Kidney (tissue), 14 donors: ENCODE data around the gene RGP1. TPM values are rescaled to one million over a fixed set of nuclear protein-coding genes. Genes with fewer than 3 reads are reported as not detected.

Source experiments
- DNase-seq, 5 donors: peaks; one replicate each; pipeline ENCODE4 v3.0.0-alpha.2; 2013 to 2020
- FAIRE-seq: peaks from 2 replicates; lab custom pipeline; 2012; peaks lifted over from hg19 to GRCh38; lab: Jason Lieb, UNC
- H3K27ac ChIP-seq, 2 donors: one replicate each; pipeline ENCODE4 v1.7.0; 2013; ENCODE audit warnings: low read depth in 2 of 2, low read length in 2 of 2, inconsistent platforms in 1 of 2
- H3K27me3 ChIP-seq: one replicate; pipeline ENCODE4 v1.7.1; 2013; ENCODE audit warnings: low read length, inconsistent platforms; ENCODE audit not compliant: control insufficient read depth, insufficient read depth
- H3K36me3 ChIP-seq, 3 donors: one replicate each; pipeline versions ENCODE4 v1.7.0 to v1.7.1; 2013; ENCODE audit warnings: low read length in 3 of 3, control low read depth in 1 of 3, inconsistent platforms in 1 of 3; ENCODE audit not compliant: insufficient read depth in 3 of 3, control insufficient read depth in 2 of 3
- H3K4me1 ChIP-seq, 3 donors: one replicate each; pipeline versions ENCODE4 v1.7.0 to v1.7.1; 2013; ENCODE audit warnings: low read length in 3 of 3, inconsistent platforms in 1 of 3, low read depth in 1 of 3; ENCODE audit not compliant: control insufficient read depth in 2 of 3, insufficient read depth in 2 of 3
- H3K4me3 ChIP-seq, 3 donors: one replicate each; pipeline versions ENCODE4 v1.7.0 to v1.8.1; 2013; ENCODE audit warnings: low read length in 3 of 3, control low read depth in 1 of 3, inconsistent platforms in 1 of 3
- H3K9ac ChIP-seq, 3 donors: one replicate each; pipeline versions ENCODE4 v1.7.0 to v1.7.1; 2013; ENCODE audit warnings: low read length in 3 of 3, control low read depth in 1 of 3, inconsistent platforms in 1 of 3
- H3K9me3 ChIP-seq, 3 donors: one replicate each; pipeline versions ENCODE4 v1.7.0 to v1.7.1; 2013; ENCODE audit warnings: low read length in 3 of 3, control low read depth in 1 of 3, inconsistent platforms in 1 of 3; ENCODE audit not compliant: control insufficient read depth in 2 of 3, insufficient read depth in 1 of 3
- intact Hi-C: fragments of 100-400 bp; cut with DNase I; formaldehyde crosslinking; loops from one replicate; pipeline ENCODE4 v1.11.1; 2022
- polyA plus RNA-seq: library from polyadenylated mRNA; stranded (reverse); fragments of 350-450 nt; fragmentation: Illumina TruSeq; extraction: RNeasy Lipid Tissue Mini Kit (QIAGEN cat#74804); gene quantifications from one replicate; pipeline ENCODE4 v1.2.3, GENCODE V29; 2014; ENCODE audit warnings: low read depth, low replicate concordance; ENCODE audit not compliant: insufficient read depth
- total RNA-seq: library from RNA; stranded (reverse); fragmentation: NEBNext Ultra II Directional; extraction: Animal tissue kit (Norgen Biotek cat#: 25700); gene quantifications from one replicate; pipeline ENCODE4 v1.2.1, GENCODE V29; 2021
- TF ChIP-seq, protein P1 (sequence below): IDR thresholded peaks from 3 replicates; pipeline ENCODE4 v1.5.1; 2012; ENCODE audit warnings: mild to moderate bottlenecking, moderate library complexity, borderline replicate concordance; ENCODE audit not compliant: insufficient read depth; ENCODE audit errors: extremely low read depth
- donor health status: control.
- donor health status: control.
- donor health status: control.
- donor health status: control.
- donor health status: control.
- donor health status: DM: yes; HTN: yes; CAD: no.
- donor health status: Normal renal cell carcinoma (clear cell type).

RGP1 gene
- total and polyA plus RNA-seq, 2 donors from 2014 or later, result 11.0 to 39.2 TPM

DNA sequence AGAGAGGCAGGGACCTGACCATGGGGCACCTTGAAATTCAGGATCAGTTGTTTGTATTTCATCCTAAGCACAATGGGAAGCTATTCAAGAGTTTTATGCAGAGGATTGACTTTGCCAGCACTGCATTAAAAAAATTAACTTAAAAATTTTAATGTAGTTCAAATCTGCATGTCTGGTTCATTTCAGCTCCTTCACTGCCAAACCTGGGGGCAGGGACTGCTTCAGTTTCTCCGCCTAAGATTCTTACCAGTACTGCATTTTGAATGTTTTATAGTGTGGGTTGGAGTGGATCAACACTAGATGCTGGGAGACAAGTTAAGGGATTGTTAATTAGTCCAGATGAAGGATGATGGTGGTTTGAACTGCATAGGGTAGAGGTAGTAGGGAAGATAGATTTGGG lies 20.7 kb downstream of the RGP1 start:
- TF ChIP-seq, protein P1, sequence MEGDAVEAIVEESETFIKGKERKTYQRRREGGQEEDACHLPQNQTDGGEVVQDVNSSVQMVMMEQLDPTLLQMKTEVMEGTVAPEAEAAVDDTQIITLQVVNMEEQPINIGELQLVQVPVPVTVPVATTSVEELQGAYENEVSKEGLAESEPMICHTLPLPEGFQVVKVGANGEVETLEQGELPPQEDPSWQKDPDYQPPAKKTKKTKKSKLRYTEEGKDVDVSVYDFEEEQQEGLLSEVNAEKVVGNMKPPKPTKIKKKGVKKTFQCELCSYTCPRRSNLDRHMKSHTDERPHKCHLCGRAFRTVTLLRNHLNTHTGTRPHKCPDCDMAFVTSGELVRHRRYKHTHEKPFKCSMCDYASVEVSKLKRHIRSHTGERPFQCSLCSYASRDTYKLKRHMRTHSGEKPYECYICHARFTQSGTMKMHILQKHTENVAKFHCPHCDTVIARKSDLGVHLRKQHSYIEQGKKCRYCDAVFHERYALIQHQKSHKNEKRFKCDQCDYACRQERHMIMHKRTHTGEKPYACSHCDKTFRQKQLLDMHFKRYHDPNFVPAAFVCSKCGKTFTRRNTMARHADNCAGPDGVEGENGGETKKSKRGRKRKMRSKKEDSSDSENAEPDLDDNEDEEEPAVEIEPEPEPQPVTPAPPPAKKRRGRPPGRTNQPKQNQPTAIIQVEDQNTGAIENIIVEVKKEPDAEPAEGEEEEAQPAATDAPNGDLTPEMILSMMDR, result no peak

DNA sequence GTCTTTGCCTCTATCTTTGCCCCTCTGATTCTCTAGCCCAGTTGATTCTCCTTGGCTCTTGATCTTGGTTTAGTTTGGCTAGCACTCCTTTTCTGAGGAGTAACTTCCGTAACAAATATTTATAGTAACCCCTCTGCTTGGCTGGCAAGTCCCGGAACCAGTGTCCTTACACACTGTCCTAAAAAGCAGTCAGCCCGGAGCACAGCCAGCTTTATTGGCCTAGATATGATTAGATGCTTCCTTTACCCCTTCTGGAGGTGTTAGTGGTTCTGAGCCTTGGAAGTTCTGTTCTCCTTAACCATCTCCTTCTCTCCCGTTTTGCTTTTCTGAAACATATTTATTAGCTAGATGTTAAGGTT lies 22.0 kb downstream of the RGP1 start:
- Histone ChIP-seq H3K27me3 (no peaks in the 10 kb centered on the region), H3K36me3 (no peaks in the 10 kb centered on the region), H3K27ac (peak overlapping the region in 1 of 2 donors; percentile 46), H3K9me3 (no peaks in the 10 kb centered on the region), H3K4me3 (no peak overlapping the region), H3K4me1 (peaks cover 0 to 17% (median 6%) of the 10 kb centered on the region in 3 donors), H3K9ac (no peak overlapping the region)
- intact Hi-C loops, result no loop called here
- DNase-seq (no peak), FAIRE-seq (no peak)
- TF ChIP-seq, protein P1, result no peak

More for the DNA sequence above, 20.7 kb downstream of the RGP1 start:
- Histone ChIP-seq H3K9me3 (no peaks in the 10 kb centered on the region), H3K4me3 (no peak overlapping the region), H3K4me1 (peaks cover 0 to 11% (median 6%) of the 10 kb centered on the region in 3 donors), H3K9ac (no peak overlapping the region), H3K27ac (no peak overlapping the region), H3K27me3 (no peaks in the 10 kb centered on the region), H3K36me3 (no peaks in the 10 kb centered on the region)
- intact Hi-C loops, result no loop called here
- no peak for FAIRE-seq
- DNase-seq, result no peak

DNA sequence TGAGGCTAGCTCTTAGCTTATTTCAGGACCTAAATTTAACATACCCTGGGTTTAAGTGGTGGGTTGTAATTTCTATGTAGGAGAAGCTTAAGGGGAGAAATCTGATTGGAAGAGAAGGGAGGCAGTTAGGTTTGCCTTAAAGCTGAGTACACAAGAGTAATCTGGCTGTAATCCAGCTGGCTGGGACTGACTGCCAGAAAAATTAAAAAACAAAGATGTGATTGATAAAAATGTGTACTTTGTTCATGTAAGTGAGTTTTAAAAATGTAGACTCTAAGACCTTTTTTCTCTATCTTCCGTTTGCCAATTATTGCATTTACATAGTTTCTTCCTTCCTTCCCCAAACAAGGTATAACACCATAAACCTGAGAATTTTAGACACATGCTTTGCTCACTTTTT lies 22.4 kb downstream of the RGP1 start:
- H3K4me3 ChIP-seq, result no peak overlapping the region
- intact Hi-C loops, result no loop called here
- H3K4me1 ChIP-seq, result peaks cover 0 to 17% (median 6%) of the 10 kb centered on the region in 3 donors
- peak overlapping the region in 1 of 2 donors; percentile 46 for H3K27ac ChIP-seq
- DNase-seq (peak in 2 of 5 donors; percentile 53 to 77), FAIRE-seq (no peak)
- TF ChIP-seq, protein P1, result no peak
- no peak overlapping the region for H3K9ac ChIP-seq
- H3K36me3 ChIP-seq, result no peaks in the 10 kb centered on the region
- H3K9me3 ChIP-seq, result no peaks in the 10 kb centered on the region
- H3K27me3 ChIP-seq, result no peaks in the 10 kb centered on the region

DNA sequence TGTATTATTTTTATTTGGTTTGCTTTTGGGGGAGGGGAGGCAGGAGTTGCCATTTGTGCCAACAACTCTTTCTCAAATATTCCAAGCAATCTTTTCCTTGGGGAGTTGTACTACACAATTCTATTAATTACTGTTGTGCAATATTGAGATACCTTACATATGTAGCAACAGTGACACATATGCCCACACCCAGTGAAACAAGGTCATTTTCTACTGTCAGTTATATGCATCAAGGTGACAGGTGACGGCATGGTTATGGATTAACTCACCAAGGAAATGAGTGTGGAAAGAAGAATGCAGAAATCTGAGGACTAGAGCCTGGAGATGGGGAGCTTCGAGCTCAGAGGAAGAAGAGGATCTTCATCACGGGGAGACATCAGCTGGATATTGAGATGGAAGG lies 22.9 kb downstream of the RGP1 start:
- H3K9ac ChIP-seq, result no peak overlapping the region
- intact Hi-C loops, result no loop called here
- peaks cover 0 to 17% (median 6%) of the 10 kb centered on the region in 3 donors for H3K4me1 ChIP-seq
- DNase-seq (no peak), FAIRE-seq (no peak)
- H3K9me3 ChIP-seq, result no peaks in the 10 kb centered on the region
- no peak overlapping the region for H3K27ac ChIP-seq
- TF ChIP-seq, protein P1, result no peak
- no peak overlapping the region for H3K4me3 ChIP-seq
- H3K27me3 ChIP-seq, result no peaks in the 10 kb centered on the region
- H3K36me3 ChIP-seq, result no peaks in the 10 kb centered on the region
